ENCODE measurements around the gene NEUROD4.

DNA sequence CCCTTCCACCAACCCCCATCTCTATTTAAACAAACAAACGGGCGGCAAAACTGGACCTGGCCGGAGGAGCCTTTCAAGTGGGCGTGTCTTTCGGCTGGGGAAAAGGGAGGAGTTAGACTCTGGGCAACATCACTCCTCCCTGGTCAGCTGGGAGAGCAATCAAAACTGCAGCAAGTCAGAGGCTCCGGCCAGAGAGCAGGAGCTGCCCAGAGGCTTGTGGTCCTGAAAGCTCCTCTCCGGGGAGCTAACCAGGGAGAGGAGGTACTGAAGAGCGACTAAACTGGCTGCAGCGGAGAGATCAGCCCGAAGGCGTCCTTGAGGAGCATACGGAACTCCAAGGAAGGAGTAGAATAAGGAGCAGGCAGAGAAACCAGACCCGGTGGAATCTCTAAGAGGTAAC is at the start of gene NEUROD4:
- TF ChIP-seq, protein P1, sequence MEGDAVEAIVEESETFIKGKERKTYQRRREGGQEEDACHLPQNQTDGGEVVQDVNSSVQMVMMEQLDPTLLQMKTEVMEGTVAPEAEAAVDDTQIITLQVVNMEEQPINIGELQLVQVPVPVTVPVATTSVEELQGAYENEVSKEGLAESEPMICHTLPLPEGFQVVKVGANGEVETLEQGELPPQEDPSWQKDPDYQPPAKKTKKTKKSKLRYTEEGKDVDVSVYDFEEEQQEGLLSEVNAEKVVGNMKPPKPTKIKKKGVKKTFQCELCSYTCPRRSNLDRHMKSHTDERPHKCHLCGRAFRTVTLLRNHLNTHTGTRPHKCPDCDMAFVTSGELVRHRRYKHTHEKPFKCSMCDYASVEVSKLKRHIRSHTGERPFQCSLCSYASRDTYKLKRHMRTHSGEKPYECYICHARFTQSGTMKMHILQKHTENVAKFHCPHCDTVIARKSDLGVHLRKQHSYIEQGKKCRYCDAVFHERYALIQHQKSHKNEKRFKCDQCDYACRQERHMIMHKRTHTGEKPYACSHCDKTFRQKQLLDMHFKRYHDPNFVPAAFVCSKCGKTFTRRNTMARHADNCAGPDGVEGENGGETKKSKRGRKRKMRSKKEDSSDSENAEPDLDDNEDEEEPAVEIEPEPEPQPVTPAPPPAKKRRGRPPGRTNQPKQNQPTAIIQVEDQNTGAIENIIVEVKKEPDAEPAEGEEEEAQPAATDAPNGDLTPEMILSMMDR (IDR thresholded peaks at IDR 0.05; ENCODE audit: poor library complexity) = no peak
- TF ChIP-seq EZH2phosphoT487 (IDR thresholded peaks at IDR 0.05; ENCODE audit: low read depth, severe bottlenecking, unreplicated experiment) = no peak
- no peak for TF ChIP-seq EZH2 (IDR thresholded peaks at IDR 0.05; ENCODE audit: borderline replicate concordance)
